Neuronal stem cell (in vitro differentiated cells): Measurements from ENCODE around the gene C5orf46.

ENCODE experiments used
- DNase-seq: peaks from one replicate; pipeline ENCODE4 v3.0.0-alpha.2; 2013; ENCODE audit warnings: low spot score
- H2AFZ ChIP-seq: one replicate; pipeline ENCODE4 v1.6.1; 2013; ENCODE audit warnings: mild to moderate bottlenecking, low read length, inconsistent platforms
- H2AK5ac ChIP-seq: 2 replicates; pipeline ENCODE4 v1.6.1; 2013; ENCODE audit warnings: low read depth, mild to moderate bottlenecking, inconsistent platforms, low read length, moderate library complexity, mixed read lengths
- H2BK120ac ChIP-seq: 2 replicates; pipeline ENCODE4 v1.6.1; 2013; ENCODE audit warnings: low read depth, mild to moderate bottlenecking, inconsistent platforms, low read length, moderate library complexity, mixed read lengths
- H2BK12ac ChIP-seq: one replicate; pipeline ENCODE4 v1.6.1; 2013; ENCODE audit warnings: low read length, inconsistent platforms
- H2BK15ac ChIP-seq: 2 replicates; pipeline ENCODE4 v1.6.1; 2013; ENCODE audit warnings: mild to moderate bottlenecking, low read length, inconsistent platforms, mixed read lengths
- H2BK5ac ChIP-seq: one replicate; pipeline ENCODE4 v1.6.1; 2013; ENCODE audit warnings: inconsistent platforms, mild to moderate bottlenecking, low read length, moderate library complexity
- H3K14ac ChIP-seq: one replicate; pipeline ENCODE4 v1.6.1; 2013; ENCODE audit warnings: low read length, inconsistent platforms
- H3K18ac ChIP-seq: 2 replicates; pipeline ENCODE4 v1.6.1; 2013; ENCODE audit warnings: low read length, inconsistent platforms
- H3K23ac ChIP-seq: 2 replicates; pipeline ENCODE4 v1.6.1; 2013; ENCODE audit warnings: low read depth, mild to moderate bottlenecking, mixed read lengths, low read length, inconsistent platforms; ENCODE audit not compliant: poor library complexity
- H3K27ac ChIP-seq: replicated peaks from 3 replicates; pipeline ENCODE4 v1.5.1; 2013; ENCODE audit warnings: low read length, inconsistent platforms
- H3K27me3 ChIP-seq, 3 experiments: 2 replicates each; pipeline ENCODE4 v1.6.1; 2013; ENCODE audit warnings: low read length in 3 of 3, mild to moderate bottlenecking in 2 of 3, inconsistent platforms in 1 of 3, low read depth in 1 of 3, mixed read lengths in 1 of 3, moderate library complexity in 1 of 3; ENCODE audit not compliant: control insufficient read depth in 3 of 3, insufficient read depth in 3 of 3
- H3K36me3 ChIP-seq, 2 donors: replicated peaks in 1 of 2; 2 replicates each; pipeline ENCODE4 v1.6.1; 2013; ENCODE audit warnings: low read length in 2 of 2; ENCODE audit not compliant: control insufficient read depth in 2 of 2, insufficient read depth in 2 of 2
- H3K4ac ChIP-seq: 2 replicates; pipeline ENCODE4 v1.6.1; 2013; ENCODE audit warnings: inconsistent platforms, mild to moderate bottlenecking, low read length, moderate library complexity
- H3K4me1 ChIP-seq, 2 donors: 1 replicate in 1 of 2; 2 replicates in 1 of 2; pipeline ENCODE4 v1.6.1; 2013; ENCODE audit warnings: low read length in 2 of 2, low read depth in 1 of 2; ENCODE audit not compliant: control insufficient read depth in 2 of 2, insufficient read depth in 1 of 2
- H3K4me2 ChIP-seq: one replicate; pipeline ENCODE4 v1.6.1; 2013; ENCODE audit warnings: mild to moderate bottlenecking, low read length, inconsistent platforms; ENCODE audit not compliant: insufficient read depth, poor library complexity, severe bottlenecking
- H3K4me3 ChIP-seq, 2 donors: 2 replicates each; pipeline ENCODE4 v1.5.1; 2013; ENCODE audit warnings: low read length in 2 of 2, mild to moderate bottlenecking in 2 of 2, inconsistent platforms in 1 of 2, moderate library complexity in 1 of 2
- H3K79me1 ChIP-seq: one replicate; pipeline ENCODE4 v1.6.1; 2013; ENCODE audit warnings: low read depth, mild to moderate bottlenecking, inconsistent platforms, low read length, moderate library complexity
- H3K9ac ChIP-seq: one replicate; pipeline ENCODE4 v1.6.1; 2013; ENCODE audit warnings: mild to moderate bottlenecking, low read depth, low read length, inconsistent platforms; ENCODE audit not compliant: poor library complexity
- H3K9me3 ChIP-seq, 2 donors: replicated peaks in 1 of 2; 2 replicates each; pipeline versions ENCODE3 to v1.6.1; 2013; ENCODE audit warnings: low read length in 2 of 2, mild to moderate bottlenecking in 2 of 2, inconsistent platforms in 1 of 2, low read depth in 1 of 2, mixed read lengths in 1 of 2, moderate library complexity in 1 of 2; ENCODE audit not compliant: control insufficient read depth in 2 of 2, insufficient read depth in 1 of 2
- H4K8ac ChIP-seq: one replicate; pipeline ENCODE4 v1.6.1; 2013; ENCODE audit warnings: low read depth, mild to moderate bottlenecking, inconsistent platforms, low read length, moderate library complexity
- H4K91ac ChIP-seq: one replicate; pipeline ENCODE4 v1.6.1; 2013; ENCODE audit warnings: low read length, low read depth, mild to moderate bottlenecking, inconsistent platforms; ENCODE audit not compliant: poor library complexity
- WGBS, 2 donors: extraction: QIAGEN DNeasy Blood & Tissue Kit; methylation state at CpG; one replicate each; pipeline ENCODE4 v1.1.7; 2013; ENCODE audit warnings: missing lambda C conversion rate in 2 of 2, mixed read lengths in 1 of 2; ENCODE audit not compliant: insufficient read length in 2 of 2, insufficient replicate concordance in 1 of 2; ENCODE audit errors: extremely low coverage in 2 of 2; 5-methylcytosine and 5-hydroxymethylcytosine counted together

Gene C5orf46

DNA sequence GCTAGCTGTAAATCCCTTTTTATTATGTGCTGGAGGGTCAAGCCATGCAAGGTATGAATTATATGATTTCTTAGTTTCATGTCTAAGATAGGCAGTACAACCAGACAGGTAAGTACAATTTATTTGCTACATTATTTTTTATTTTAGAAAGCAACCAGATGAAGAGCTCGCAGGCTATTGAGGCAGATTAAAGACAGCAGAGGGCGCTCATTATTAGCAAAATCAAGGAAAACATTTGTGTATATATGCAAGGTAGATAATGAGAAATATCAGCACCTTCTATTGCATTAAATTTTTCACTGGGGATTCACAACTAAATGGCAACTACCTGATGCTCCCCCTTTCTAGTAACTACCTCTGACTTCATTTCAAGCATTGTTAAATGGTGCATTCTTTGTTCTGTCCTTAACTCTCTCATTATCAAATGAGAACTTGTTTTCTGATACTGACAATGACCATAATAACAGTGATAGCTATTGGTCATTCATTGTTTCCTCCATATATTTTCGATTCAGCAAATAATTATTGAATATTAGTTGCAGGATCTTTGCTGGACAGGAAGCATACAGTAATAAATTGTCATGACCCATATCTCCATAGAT is 19.2 kb downstream of the C5orf46 start:
- DNase-seq = no peak
- Histone ChIP-seq H3K14ac (no peak overlapping the region), H3K27ac (no peak overlapping the region)

DNA sequence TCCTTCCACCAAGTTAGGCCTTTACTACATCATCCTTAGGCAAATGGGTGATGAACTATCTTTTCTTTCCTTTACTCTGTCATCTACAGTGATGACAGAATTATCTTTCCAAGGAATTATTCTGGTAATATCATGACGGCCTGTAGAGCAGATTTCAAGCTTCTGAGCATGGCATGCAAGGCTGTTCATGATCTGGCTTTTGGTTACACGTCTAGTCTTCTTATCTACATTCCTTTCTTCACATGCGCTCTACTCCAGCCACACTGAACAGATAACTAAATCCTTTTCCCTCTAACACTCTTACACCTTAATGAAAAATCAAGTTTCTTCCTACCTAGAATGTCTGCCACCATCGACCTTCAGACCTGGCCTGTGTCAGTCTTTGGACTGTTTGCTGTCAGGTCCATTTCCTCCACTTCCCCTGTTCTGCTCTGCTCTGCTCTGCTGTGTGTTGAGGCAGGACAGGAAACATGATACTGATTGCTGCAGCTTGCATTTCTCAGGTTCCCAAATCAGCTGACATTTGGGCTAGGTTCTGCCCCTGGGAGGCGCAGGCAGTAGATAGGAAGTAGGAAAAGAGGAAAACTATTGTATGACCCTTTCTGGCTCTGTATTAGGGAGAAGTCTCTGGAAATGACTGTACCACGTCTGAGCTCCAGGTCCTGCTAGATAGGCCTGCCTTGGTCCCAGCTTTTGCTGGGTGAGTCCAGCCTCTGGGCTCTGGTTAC is 23.6 kb downstream of the C5orf46 start:
- H3K14ac ChIP-seq = no peak overlapping the region

More for the DNA sequence above, 19.2 kb downstream of the C5orf46 start:
- H3K9ac ChIP-seq = no peak overlapping the region
- no peak overlapping the region for H2AK5ac ChIP-seq
- no peaks in the 10 kb centered on the region for H3K36me3 ChIP-seq
- H2BK15ac ChIP-seq = no peak overlapping the region
- H2AFZ ChIP-seq = no peak overlapping the region
- no CpG with 5 or more reads among the region's 3 CpGs for WGBS, 2 donors
- no peak overlapping the region for H4K91ac ChIP-seq
- H3K4ac ChIP-seq = no peak overlapping the region
- no peak overlapping the region for H2BK5ac ChIP-seq
- no peak overlapping the region for H3K4me2 ChIP-seq
- H2BK12ac ChIP-seq = no peak overlapping the region
- no peak overlapping the region for H3K4me3 ChIP-seq
- no peak overlapping the region for H2BK120ac ChIP-seq
- H3K27me3 ChIP-seq = no peaks in the 10 kb centered on the region
- H3K23ac ChIP-seq = no peak overlapping the region
- no peaks in the 10 kb centered on the region for H3K79me1 ChIP-seq
- H4K8ac ChIP-seq = no peak overlapping the region
- H3K4me1 ChIP-seq = no peaks in the 10 kb centered on the region
- H3K18ac ChIP-seq = no peak overlapping the region
- H3K9me3 ChIP-seq = no peaks in the 10 kb centered on the region

DNA sequence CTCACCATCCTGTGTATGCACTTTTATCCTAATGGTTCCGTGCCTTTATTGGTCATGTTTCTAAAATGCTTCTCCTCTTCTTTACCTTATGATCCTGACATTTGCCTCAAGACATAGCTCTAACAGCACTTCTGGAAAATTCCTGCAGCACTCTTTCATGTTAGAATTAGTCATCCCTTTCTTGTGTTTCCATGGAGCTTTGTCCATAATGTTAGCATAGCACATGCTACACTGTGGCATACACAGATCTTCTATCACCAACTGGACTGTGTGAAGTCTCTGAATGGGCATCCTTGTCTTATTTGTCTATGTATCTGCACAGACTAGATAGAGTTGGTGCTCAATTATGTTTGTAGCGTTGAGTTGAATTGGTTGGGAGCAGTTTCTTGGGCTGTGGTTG is 25.9 kb downstream of the C5orf46 start:
- Histone ChIP-seq H3K18ac (no peak overlapping the region), H3K4me2 (no peak overlapping the region), H3K27me3 (peaks cover 0 to 12% (median 0%) of the 10 kb centered on the region in 3 experiments), H3K27ac (no peak overlapping the region), H3K14ac (no peak overlapping the region), H2BK15ac (no peak overlapping the region), H2AFZ (no peak overlapping the region), H3K9me3 (no peaks in the 10 kb centered on the region), H3K4me3 (no peak overlapping the region), H3K4ac (no peak overlapping the region), H4K8ac (no peak overlapping the region), H2BK120ac (no peak overlapping the region), H4K91ac (no peak overlapping the region), H2BK12ac (no peak overlapping the region), H3K23ac (no peak overlapping the region), H3K4me1 (no peaks in the 10 kb centered on the region), H2BK5ac (no peak overlapping the region), H2AK5ac (no peak overlapping the region), H3K79me1 (no peaks in the 10 kb centered on the region), H3K9ac (no peak overlapping the region), H3K36me3 (no peaks in the 10 kb centered on the region)
- DNase-seq = no peak
- WGBS, 2 donors = no CpG with 5 or more reads among the region's 2 CpGs

More for the DNA sequence above, 23.6 kb downstream of the C5orf46 start:
- H2BK12ac ChIP-seq = no peak overlapping the region
- H3K4me3 ChIP-seq = no peak overlapping the region
- H2BK120ac ChIP-seq = no peak overlapping the region
- H3K18ac ChIP-seq = no peak overlapping the region
- H3K36me3 ChIP-seq = no peaks in the 10 kb centered on the region
- WGBS, 2 donors = 100% methylated on average over 1 of the region's 6 CpGs; no CpG with 5 or more reads in 1 of the 2 donors
- H3K9me3 ChIP-seq = no peaks in the 10 kb centered on the region
- H3K23ac ChIP-seq = no peak overlapping the region
- no peak overlapping the region for H2BK5ac ChIP-seq
- no peak overlapping the region for H4K8ac ChIP-seq
- H3K27ac ChIP-seq = no peak overlapping the region
- no peak overlapping the region for H3K9ac ChIP-seq
- H3K4me1 ChIP-seq = no peaks in the 10 kb centered on the region
- H3K27me3 ChIP-seq = peaks cover 0 to 9% (median 0%) of the 10 kb centered on the region in 3 experiments
- H4K91ac ChIP-seq = no peak overlapping the region
- H3K4me2 ChIP-seq = no peak overlapping the region
- DNase-seq = no peak
- no peak overlapping the region for H2AK5ac ChIP-seq
- no peak overlapping the region for H2AFZ ChIP-seq
- H3K79me1 ChIP-seq = no peaks in the 10 kb centered on the region
- H2BK15ac ChIP-seq = no peak overlapping the region
- H3K4ac ChIP-seq = no peak overlapping the region

DNA sequence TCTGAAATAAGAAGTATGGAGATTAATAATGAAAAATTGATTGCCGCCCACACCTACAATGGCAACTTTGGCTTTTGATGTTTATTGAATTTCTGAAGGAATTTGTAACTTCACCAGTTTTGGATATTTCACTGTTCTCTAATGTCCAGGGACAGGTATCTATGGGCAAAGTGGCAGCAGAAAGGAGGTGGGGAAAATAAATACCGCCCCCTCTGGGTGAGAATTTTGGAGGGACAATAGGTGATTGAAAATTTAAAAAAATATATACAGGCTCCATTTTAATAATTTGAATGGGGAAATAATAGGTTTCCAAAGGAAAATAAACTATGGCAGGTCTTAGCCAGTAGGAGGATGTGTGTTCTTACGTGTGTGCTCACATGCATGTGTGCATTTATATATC is 26.6 kb downstream of the C5orf46 start:
- WGBS, 2 donors = no CpG with 5 or more reads among the region's 3 CpGs

More for the DNA sequence above, 26.6 kb downstream of the C5orf46 start:
- no peak overlapping the region for H4K8ac ChIP-seq
- H3K79me1 ChIP-seq = no peaks in the 10 kb centered on the region
- H3K23ac ChIP-seq = no peak overlapping the region
- no peak for DNase-seq
- H3K4me2 ChIP-seq = no peak overlapping the region
- H3K27me3 ChIP-seq = peaks cover 0 to 12% (median 0%) of the 10 kb centered on the region in 3 experiments
- no peak overlapping the region for H2BK15ac ChIP-seq
- no peak overlapping the region for H3K4ac ChIP-seq
- no peak overlapping the region for H3K9ac ChIP-seq
- peaks cover 3 to 5% of the 10 kb centered on the region in 2 donors for H3K4me1 ChIP-seq
- no peaks in the 10 kb centered on the region for H3K36me3 ChIP-seq
- H2BK12ac ChIP-seq = no peak overlapping the region
- no peak overlapping the region for H4K91ac ChIP-seq
- H2BK5ac ChIP-seq = no peak overlapping the region
- no peak overlapping the region for H2AFZ ChIP-seq
- no peak overlapping the region for H3K4me3 ChIP-seq
- H2AK5ac ChIP-seq = no peak overlapping the region
- H3K18ac ChIP-seq = no peak overlapping the region
- H3K9me3 ChIP-seq = no peaks in the 10 kb centered on the region
- no peak overlapping the region for H2BK120ac ChIP-seq
- H3K14ac ChIP-seq = no peak overlapping the region
- H3K27ac ChIP-seq = no peak overlapping the region
